Fibroblast of upper back skin (primary cell): Measurements from ENCODE around the gene THY1.
"Not testable (repeated sequence)": the region's sequence is repeated elsewhere in the genome, so short reads cannot be mapped to it uniquely, and the experiment has no call there.

Experiments used
- DNase-seq: peaks from one replicate; pipeline ENCODE4 v3.0.0-alpha.2; 2013

THY1 gene

GRCh38 chr11:119422809-119423508, at the start of gene THY1:
TSS of gene THY1 (minus strand) at chr11:119423172. CDS start at chr11:119420905, 2,267 bp downstream.
- DNase-seq = peak; percentile 66

- peak; percentile 35 for DNase-seq
These were observed 49.3 kb upstream of the THY1 start for GRCh38 chr11:119472186-119472855.

DNA sequence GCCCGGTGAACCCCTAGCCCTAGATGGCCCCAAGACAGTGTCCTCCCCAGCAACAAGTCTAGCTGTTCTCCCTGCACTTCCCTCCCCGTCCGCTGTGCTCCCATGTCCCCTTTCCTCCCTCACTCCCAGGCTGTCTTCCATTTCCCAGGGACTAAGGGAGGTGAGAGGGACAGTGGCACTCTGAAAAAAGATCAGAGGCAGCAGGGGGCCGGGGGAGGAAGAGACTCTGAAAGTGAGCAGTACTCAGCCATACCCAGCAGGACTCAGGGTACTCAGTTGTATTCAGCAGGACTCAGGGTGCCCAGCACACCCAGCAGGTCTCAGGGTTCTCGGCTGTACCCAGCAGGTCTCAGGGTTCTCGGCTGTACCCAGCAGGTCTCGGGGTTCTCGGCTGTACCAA, 48.4 kb upstream of the THY1 start:
- DNase-seq = no peak

GRCh38 chr11:119470317-119471291, 47.6 kb upstream of the THY1 start:
- peak; percentile 94 for DNase-seq

GRCh38 chr11:119469506-119469905, 46.5 kb upstream of the THY1 start:
- no peak for DNase-seq

GRCh38 chr11:119468511-119468910, 45.5 kb upstream of the THY1 start:
- DNase-seq = no peak

GRCh38 chr11:119461229-119461963, 38.4 kb upstream of the THY1 start:
- DNase-seq = peak; percentile 32

GRCh38 chr11:119460582-119460981, 37.6 kb upstream of the THY1 start:
- DNase-seq = peak; percentile 94

DNA sequence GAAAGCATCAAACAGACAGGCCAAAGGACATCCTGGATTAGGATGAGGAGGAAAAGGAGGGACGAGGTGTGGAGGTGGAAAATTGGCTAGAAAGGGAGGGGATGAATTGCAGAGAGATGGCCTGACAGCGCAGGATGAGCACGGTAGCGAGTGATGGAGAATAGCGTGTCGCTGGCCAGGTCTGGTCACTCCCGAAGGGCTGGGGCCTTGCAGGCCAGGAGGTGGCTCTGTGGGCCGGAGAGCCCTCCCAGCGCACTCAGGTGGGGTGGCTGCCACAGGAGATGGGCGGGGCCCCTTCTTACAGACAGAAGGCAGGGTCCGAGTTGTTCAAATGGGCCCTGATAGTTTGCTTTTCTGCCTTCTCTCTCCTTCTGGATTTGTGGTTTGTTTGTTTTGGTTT, 37.1 kb upstream of the THY1 start:
- DNase-seq = no peak

DNA sequence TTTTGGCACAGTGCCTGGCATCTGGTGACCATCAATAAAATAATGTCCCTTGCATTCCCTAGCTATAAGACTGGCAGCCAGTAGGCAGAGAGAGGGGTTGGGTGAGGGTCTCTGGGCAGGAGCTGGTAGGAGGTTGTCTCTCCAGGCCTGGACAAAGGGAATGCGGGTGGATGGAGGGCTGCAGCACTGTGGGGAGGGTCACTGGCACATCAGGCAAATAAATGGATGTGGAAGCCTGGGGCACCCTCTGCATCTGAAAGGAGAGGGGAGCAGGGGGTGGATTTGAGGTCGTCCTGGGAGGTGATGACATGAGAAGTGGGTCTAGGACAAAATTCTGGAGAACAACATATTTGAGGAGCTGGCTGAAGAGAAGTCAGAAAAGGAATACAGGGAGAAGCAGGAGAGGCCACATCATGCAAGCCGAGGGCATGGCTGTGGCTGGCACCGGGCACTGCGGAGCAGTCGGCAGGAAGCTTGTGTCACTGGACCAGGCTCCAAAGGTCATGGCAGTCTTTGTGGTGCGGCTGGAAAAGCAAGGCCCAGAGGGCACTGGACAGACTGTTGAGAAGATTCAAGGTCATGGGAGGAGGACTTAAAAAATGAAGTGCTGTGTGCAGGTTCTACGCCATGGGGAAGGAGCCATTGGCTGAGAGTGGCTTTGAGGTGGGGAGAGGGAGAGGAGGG, 36.5 kb upstream of the THY1 start:
- DNase-seq = no peak

GRCh38 chr11:119455708-119456107, 32.7 kb upstream of the THY1 start:
- not testable (repeated sequence) for DNase-seq

- not testable (repeated sequence) for DNase-seq
These were observed 32.3 kb upstream of the THY1 start for GRCh38 chr11:119455241-119455640.

DNA sequence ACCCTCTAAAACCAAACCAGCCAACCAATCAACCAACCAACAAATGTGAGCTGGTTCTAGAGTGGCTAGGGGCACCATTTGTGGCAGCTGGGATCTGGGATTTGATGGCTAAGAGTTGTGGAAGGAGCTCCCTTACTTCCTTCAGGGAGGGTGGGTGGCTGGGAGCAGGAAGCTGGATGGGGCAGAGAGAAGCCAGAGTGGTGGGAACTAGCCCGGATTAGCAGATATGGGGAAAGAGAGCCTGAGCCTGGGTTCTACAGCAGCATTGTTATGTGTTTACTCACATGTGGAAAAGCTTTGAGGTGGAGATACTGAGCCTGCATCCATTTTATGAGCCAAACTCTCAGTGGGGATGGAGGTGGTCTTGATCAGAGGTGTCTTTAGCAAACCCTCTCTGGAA, 30.9 kb upstream of the THY1 start:
- DNase-seq = no peak

DNA sequence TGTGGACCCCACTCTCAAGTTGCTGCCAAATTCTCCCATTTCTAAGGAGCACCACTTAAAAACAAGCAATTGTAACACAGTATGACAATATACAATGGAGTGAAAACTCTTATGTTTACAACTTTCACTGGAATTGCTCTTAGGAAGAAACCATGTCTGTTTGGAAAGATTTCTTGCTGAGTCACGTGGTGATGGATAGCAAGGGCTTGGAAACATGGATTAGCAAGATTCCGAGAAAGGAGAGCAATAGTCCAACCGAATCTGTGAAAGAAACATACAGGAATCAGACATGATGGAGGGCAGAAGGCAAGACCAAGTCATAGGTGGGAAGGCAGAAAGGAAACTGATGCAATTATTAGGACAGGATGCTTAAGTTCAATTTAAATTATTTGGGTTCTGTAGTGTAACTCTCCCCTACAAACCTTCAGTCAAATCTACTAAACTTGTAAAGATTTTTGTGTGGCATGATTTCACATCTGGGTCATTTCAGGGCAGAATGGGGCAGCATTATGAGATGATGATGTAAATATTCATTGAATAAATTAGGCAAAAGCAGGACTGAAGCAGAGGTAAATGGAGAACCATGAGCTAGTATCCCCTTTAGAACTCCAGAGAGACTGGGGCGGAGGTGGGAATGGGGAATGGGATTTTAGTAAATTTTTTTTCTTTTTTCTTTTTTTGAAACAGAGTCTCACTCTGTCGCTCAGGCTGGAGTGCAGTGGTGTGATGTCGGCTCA, 27.8 kb upstream of the THY1 start:
- DNase-seq = peak; percentile 29

DNA sequence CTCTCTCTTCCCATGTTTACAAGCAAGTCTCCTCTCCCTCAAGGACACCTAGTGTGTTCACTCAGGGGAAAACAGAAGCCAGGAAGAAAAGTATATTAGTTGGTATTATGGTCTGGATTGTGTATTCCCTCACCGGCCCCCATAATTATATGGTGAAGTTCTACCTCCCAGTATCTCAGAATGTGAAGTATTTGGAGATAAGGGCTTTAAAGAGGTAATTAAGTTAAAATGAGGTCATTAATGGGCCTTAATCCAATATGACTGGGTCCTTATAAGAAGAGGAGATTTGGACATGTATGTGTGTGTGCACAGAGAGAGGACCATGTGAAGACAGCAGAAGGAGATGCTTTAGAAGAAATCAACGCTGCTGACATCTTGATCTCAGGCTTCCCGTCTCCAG, 26.5 kb upstream of the THY1 start:
- DNase-seq = no peak

DNA sequence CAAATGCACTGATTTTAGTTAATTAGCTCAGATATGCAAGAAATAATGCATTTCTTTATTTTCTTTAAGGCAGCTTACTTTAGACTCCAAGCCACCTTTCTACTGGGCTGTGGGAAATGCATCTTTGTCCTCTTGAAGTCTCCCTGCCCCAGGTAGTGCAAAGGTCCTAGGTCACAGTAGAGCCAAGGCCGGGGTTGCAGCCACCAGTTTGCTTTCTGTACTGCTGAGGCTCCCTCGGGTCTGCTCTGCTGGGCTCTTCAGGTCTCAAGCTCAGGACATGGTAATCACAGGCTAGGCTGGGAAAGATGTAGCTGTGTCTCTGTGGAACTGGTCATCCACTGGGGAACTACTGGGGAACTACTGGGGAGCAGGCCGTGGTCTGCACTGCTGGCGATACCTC, 25.4 kb upstream of the THY1 start:
- DNase-seq = no peak

DNA sequence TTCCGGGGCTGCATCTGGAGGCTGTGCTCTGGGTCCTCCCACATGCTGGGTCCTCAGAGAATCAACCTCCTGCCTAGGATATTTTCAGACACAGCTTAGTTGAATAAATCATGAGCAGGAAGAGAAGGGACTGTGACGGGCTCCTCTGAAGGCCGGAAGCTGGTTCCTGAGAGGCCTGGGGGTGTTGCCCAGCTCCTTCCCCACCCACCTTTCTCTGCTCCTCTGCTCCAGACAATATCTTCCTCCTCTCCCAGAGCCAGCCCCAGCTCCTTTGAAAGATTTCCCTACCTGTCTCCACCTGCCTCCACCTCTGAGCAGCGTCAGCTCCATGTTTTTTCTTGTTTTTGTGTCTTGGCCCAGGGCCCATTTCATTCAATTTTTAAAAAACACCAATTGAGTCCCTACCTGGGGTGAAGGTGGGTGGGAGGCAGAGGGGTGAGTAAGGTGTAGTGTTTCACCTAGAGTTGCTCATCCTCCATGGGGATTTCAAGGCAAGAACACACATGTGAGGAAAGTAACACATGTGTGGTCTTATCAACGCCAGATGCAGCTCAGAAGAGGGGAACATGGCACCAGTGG, 24.8 kb upstream of the THY1 start:
- peak; percentile 43 for DNase-seq

GRCh38 chr11:119446871-119447663, 24.1 kb upstream of the THY1 start:
- no peak for DNase-seq

DNA sequence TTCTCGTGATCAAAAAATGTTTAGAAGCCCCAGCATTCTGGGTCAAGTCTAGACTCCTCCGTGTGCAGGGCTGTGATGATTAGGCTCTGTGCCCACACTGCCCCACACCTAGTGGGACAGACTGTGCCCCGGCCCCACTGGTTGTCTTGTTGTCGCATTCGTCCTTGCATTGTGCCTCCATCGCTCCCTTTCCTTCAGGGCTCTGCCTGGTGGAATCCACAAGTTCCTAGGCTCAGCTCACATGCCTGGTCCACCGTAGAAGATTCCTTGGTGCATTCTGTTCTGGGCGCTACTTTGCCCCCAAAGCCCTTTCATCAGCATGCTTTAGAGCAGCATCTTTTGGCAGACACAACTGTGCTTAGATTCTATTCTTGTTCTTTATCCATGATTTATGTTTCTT, 23.5 kb upstream of the THY1 start:
- no peak for DNase-seq

DNA sequence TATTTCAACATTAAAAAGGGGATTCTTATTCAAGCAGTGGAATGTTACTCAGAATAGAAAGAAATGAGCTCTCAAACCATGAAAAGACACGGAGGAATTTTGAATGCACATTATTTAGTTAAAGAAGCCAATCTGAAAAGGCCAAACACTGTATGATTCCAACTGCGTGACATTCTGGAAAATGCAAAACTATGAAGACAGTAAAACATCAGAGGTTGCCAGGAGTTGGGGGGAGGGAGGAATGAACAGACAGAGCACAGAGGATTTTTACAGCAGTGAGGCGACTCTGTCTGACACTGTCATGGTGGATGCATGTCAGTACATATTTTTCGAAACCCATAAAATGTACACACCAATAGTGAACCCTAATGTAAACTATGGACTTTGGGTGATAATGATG, 22.9 kb upstream of the THY1 start:
- peak; percentile 77 for DNase-seq
